HepG2 (cell line): Measurements from ENCODE around the gene TUFM. TPM values are rescaled to one million over a fixed set of nuclear protein-coding genes. Genes with fewer than 3 reads are reported as not detected.

Experiments used
- AGO2 ChIP-seq: fragments of 200-400 bp; formaldehyde crosslinking; optimal IDR thresholded peaks from 2 replicates; pipeline ENCODE3; 2017; ENCODE audit warnings: mild to moderate bottlenecking, low read depth, low read length, moderate library complexity
- CC2D1A ChIP-seq: sonication (generic); formaldehyde crosslinking; IDR thresholded peaks from 2 replicates; pipeline ENCODE4 v1.8.1; 2023; ENCODE audit warnings: mild to moderate bottlenecking, missing genetic modification reagents
- GLI4 ChIP-seq: sonication (generic); formaldehyde crosslinking; IDR thresholded peaks from 2 replicates; pipeline ENCODE4 v1.5.1; 2020; ENCODE audit warnings: missing genetic modification reagents, mild to moderate bottlenecking, moderate library complexity, borderline replicate concordance
- KDM2A ChIP-seq: sonication (generic); formaldehyde crosslinking; IDR thresholded peaks from 2 replicates; pipeline ENCODE4 v1.4.0; 2020; ENCODE audit warnings: low read depth, missing genetic modification reagents, borderline replicate concordance
- MAFG ChIP-seq: sonication (generic); formaldehyde crosslinking; IDR thresholded peaks from 2 replicates; pipeline ENCODE4 v1.5.1; 2020; ENCODE audit warnings: mild to moderate bottlenecking, missing genetic modification reagents
- NCOR1 ChIP-seq: fragments of 200-600 bp; sonication (generic); IDR thresholded peaks from 2 replicates; pipeline ENCODE4 v1.7.0; 2017; ENCODE audit warnings: antibody characterized with exemption, low read length, borderline replicate concordance
- NR2F1 ChIP-seq, 2 experiments: fragments of 450-650 bp in 1 of 2; formaldehyde crosslinking in 1 of 2; IDR thresholded peaks; 2 replicates each; pipeline versions ENCODE4 v1.5.0 to v1.6.1; 2016 to 2020; ENCODE audit warnings: mild to moderate bottlenecking in 1 of 2, missing compliant biosample characterization in 1 of 2, missing genetic modification reagents in 1 of 2, moderate library complexity in 1 of 2
- RFX5 ChIP-seq: IDR thresholded peaks from 2 replicates; pipeline ENCODE4 v1.6.1; 2011; ENCODE audit warnings: low read depth, low read length, improper control_type of control experiment
- STAG1 ChIP-seq: sonication (generic); formaldehyde crosslinking; IDR thresholded peaks from 2 replicates; pipeline ENCODE4 v1.4.0; 2020; ENCODE audit warnings: missing genetic modification reagents
- TCF12 ChIP-seq, 2 experiments: fragments of 450-650 bp in 1 of 2; sonication (generic) in 1 of 2; formaldehyde crosslinking in 1 of 2; IDR thresholded peaks; 2 replicates each; pipeline versions ENCODE4 v1.6.1 to v1.8.0; 2017 to 2022; ENCODE audit warnings: antibody characterized with exemption in 1 of 2, mild to moderate bottlenecking in 1 of 2, missing genetic modification reagents in 1 of 2, moderate library complexity in 1 of 2
- TOE1 ChIP-seq: sonication (generic); formaldehyde crosslinking; IDR thresholded peaks from 2 replicates; pipeline ENCODE4 v1.4.0; 2020; ENCODE audit warnings: mild to moderate bottlenecking, missing genetic modification reagents
- ZNF460 ChIP-seq: sonication (generic); formaldehyde crosslinking; IDR thresholded peaks from 2 replicates; pipeline ENCODE4 v1.5.1; 2020; ENCODE audit warnings: missing genetic modification reagents, mild to moderate bottlenecking, borderline replicate concordance
- ZNF75D ChIP-seq: sonication (generic); formaldehyde crosslinking; IDR thresholded peaks from 2 replicates; pipeline ENCODE4 v1.8.1; 2023; ENCODE audit warnings: missing genetic modification reagents, mild to moderate bottlenecking, borderline replicate concordance
- polyA plus RNA-seq, 8 experiments: library from polyadenylated mRNA; depleted of rRNA in 3 of 8; stranded (reverse) in 7 of 8; unstranded in 1 of 8; fragments of >200 nt; fragmentation: Illumina TruSeq in 4 of 8; extraction: Trizol in 4 of 8; gene quantifications; 2 replicates each; pipeline versions ENCODE4 v1.2.1 to v1.2.3, GENCODE V29; 2011 to 2016; ENCODE audit warnings: low read depth in 4 of 8, missing spikeins in 1 of 8, mixed read lengths in 1 of 8; ENCODE audit not compliant: insufficient read depth in 1 of 8
- total RNA-seq, 5 experiments: library from RNA; depleted of rRNA; stranded (reverse); fragments of >200 nt; fragmentation: Illumina TruSeq; extraction: Trizol; gene quantifications; 2 replicates each; pipeline ENCODE4 v1.2.3, GENCODE V29; 2016; ENCODE audit warnings: low read depth in 1 of 5
- TF ChIP-seq, protein P1 (sequence below), 2 experiments: sonication (generic) in 1 of 2; formaldehyde crosslinking in 1 of 2; IDR thresholded peaks; 2 replicates each; pipeline versions ENCODE4 v1.6.1 to v1.9.0; 2014 to 2022; ENCODE audit warnings: antibody characterized with exemption in 1 of 2, borderline replicate concordance in 1 of 2, inconsistent platforms in 1 of 2, low read depth in 1 of 2, missing genetic modification reagents in 1 of 2
- TF ChIP-seq, protein P2 (sequence below): sonication (generic); formaldehyde crosslinking; IDR thresholded peaks from 2 replicates; pipeline ENCODE4 v1.4.0; 2020; ENCODE audit warnings: low read depth, mild to moderate bottlenecking, missing genetic modification reagents
- TF ChIP-seq, protein P3 (sequence below): sonication (generic); formaldehyde crosslinking; IDR thresholded peaks from 2 replicates; pipeline ENCODE4 v1.4.0; 2020; ENCODE audit warnings: mild to moderate bottlenecking, missing genetic modification reagents
- TF ChIP-seq, protein P4 (sequence below): sonication (generic); formaldehyde crosslinking; IDR thresholded peaks from 2 replicates; pipeline ENCODE4 v1.5.0; 2020; ENCODE audit warnings: mild to moderate bottlenecking, missing genetic modification reagents

TUFM gene
- total and polyA plus RNA-seq, 2 of the 13 experiments (the other 11 are each of a cell fraction or from before 2014, with no cell fraction given): 206 to 298 TPM

DNA sequence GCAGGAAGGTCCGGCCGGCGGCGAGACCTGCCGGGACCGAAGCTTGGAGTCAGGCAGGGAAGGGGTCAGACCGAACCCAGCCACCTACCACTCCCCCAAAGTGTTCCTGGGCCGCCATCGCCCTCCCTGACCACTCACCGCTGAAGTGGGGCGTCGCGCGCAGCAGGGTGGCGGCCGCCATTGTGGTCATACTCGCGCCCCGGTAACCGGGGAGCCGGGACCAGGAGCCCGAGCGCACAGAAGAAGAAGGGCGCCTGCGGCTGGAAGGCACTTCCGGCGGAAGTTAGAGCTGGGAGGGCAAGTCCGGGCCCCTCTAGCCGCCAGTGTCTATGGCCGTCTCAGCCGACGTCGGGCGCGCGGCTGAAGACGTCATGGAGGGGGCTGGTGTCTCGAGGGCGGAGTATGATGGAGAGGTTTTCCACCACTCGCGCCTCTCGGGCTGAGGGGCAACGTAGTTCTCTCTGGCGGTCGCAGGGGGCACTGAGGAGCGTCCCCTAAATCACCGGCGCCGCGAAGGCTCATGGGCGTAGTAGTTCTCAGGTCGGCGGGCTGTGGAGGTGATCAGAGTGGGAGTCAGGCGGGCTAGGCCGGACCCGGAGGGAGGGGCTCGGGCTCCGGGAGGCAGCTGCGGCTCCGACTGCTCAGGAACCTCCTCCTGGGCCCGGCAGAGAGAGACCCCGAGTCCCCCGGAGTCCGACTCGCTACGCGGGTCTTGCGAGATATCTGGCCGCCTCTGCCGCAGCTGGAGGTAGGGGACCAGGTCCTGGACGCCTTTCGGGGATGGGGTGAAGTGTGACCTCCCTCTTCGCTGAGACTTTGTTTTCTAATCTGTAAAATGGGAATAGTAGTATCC lies at the start of gene TUFM (continued):
- TF ChIP-seq, protein P1, sequence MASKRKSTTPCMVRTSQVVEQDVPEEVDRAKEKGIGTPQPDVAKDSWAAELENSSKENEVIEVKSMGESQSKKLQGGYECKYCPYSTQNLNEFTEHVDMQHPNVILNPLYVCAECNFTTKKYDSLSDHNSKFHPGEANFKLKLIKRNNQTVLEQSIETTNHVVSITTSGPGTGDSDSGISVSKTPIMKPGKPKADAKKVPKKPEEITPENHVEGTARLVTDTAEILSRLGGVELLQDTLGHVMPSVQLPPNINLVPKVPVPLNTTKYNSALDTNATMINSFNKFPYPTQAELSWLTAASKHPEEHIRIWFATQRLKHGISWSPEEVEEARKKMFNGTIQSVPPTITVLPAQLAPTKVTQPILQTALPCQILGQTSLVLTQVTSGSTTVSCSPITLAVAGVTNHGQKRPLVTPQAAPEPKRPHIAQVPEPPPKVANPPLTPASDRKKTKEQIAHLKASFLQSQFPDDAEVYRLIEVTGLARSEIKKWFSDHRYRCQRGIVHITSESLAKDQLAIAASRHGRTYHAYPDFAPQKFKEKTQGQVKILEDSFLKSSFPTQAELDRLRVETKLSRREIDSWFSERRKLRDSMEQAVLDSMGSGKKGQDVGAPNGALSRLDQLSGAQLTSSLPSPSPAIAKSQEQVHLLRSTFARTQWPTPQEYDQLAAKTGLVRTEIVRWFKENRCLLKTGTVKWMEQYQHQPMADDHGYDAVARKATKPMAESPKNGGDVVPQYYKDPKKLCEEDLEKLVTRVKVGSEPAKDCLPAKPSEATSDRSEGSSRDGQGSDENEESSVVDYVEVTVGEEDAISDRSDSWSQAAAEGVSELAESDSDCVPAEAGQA (IDR thresholded peaks at IDR 0.05; ENCODE audit: low read depth): peak; percentile 97
- TF ChIP-seq, protein P1 (CRISPR knock-in tag; IDR thresholded peaks at IDR 0.05; ENCODE audit: borderline replicate concordance): no peak
- TF ChIP-seq GLI4 (CRISPR knock-in tag) (peak; percentile 74), MAFG (CRISPR knock-in tag) (0 out of 2 replicates have a peak, but pooled peaks have one; percentile 20), TCF12 (IDR thresholded peaks at IDR 0.05) (no peak), TCF12 (CRISPR knock-in tag; IDR thresholded peaks at IDR 0.05) (peak; percentile 83; the same call in 1 of the 2 replicates), KDM2A (peak; percentile 93), NCOR1 (no peak; the same call in 1 of the 2 replicates), ZNF460 (CRISPR knock-in tag) (peak; percentile 44; the same call in 1 of the 2 replicates), AGO2 (peak; percentile 90), NR2F1 (CRISPR knock-in tag; IDR thresholded peaks at IDR 0.05) (peak in 1 of 2 experiments; percentile 42; a peak in 1 of 4 replicates), TOE1 (no peak), STAG1 (CRISPR knock-in tag) (peak; percentile 55), CC2D1A (CRISPR knock-in tag) (no peak), RFX5 (peak; percentile 63; the same call in 1 of the 2 replicates), ZNF75D (CRISPR knock-in tag) (no peak)
- TF ChIP-seq, protein P2, sequence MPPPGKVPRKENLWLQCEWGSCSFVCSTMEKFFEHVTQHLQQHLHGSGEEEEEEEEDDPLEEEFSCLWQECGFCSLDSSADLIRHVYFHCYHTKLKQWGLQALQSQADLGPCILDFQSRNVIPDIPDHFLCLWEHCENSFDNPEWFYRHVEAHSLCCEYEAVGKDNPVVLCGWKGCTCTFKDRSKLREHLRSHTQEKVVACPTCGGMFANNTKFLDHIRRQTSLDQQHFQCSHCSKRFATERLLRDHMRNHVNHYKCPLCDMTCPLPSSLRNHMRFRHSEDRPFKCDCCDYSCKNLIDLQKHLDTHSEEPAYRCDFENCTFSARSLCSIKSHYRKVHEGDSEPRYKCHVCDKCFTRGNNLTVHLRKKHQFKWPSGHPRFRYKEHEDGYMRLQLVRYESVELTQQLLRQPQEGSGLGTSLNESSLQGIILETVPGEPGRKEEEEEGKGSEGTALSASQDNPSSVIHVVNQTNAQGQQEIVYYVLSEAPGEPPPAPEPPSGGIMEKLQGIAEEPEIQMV (CRISPR knock-in tag): no peak; the same call in 1 of the 2 replicates
- TF ChIP-seq, protein P3, sequence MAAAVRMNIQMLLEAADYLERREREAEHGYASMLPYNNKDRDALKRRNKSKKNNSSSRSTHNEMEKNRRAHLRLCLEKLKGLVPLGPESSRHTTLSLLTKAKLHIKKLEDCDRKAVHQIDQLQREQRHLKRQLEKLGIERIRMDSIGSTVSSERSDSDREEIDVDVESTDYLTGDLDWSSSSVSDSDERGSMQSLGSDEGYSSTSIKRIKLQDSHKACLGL: peak; percentile 76; the same call in 1 of the 2 replicates
- TF ChIP-seq, protein P4, sequence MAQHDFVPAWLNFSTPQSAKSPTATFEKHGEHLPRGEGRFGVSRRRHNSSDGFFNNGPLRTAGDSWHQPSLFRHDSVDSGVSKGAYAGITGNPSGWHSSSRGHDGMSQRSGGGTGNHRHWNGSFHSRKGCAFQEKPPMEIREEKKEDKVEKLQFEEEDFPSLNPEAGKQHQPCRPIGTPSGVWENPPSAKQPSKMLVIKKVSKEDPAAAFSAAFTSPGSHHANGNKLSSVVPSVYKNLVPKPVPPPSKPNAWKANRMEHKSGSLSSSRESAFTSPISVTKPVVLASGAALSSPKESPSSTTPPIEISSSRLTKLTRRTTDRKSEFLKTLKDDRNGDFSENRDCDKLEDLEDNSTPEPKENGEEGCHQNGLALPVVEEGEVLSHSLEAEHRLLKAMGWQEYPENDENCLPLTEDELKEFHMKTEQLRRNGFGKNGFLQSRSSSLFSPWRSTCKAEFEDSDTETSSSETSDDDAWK (CRISPR knock-in tag): no peak
